IMR-90 (cell line): Measurements from ENCODE around the gene ASB4. TPM values are rescaled to one million over a fixed set of nuclear protein-coding genes. Genes with fewer than 3 reads are reported as not detected.

ENCODE experiments used
- ATAC-seq: fragments of 200-7000 bp; cut with Tn5 transposase; 2 replicates; pipeline ENCODE4 v1.9.1; 2020; ENCODE audit warnings: low read depth, mild to moderate bottlenecking, moderate library complexity
- BruUV-seq: library from RNA; stranded (reverse); fragments of 400-500 nt; replicated peaks from 2 replicates; lab custom pipeline; 2021; lab: Mats Ljungman, UMichigan
- CTCF ChIA-PET: fragments of 300-600 bp; formaldehyde crosslinking; extraction: SDS; loops from one replicate; lab custom pipeline; 2021; ENCODE audit warnings: antibody characterized with exemption; lab: Yijun Ruan, JAX
- POLR2A ChIA-PET: fragments of 300-600 bp; sonication (Branson Sonifier 250); formaldehyde crosslinking; loops from one replicate; lab custom pipeline; 2022; ENCODE audit warnings: antibody characterized with exemption; ENCODE audit not compliant: unreplicated experiment; lab: Charles Lee
- DNase-seq: peaks from one replicate; pipeline ENCODE4 v3.0.0; 2013
- H2AFZ ChIP-seq: replicated peaks from 2 replicates; pipeline ENCODE3; 2013; ENCODE audit warnings: low read length, mild to moderate bottlenecking; ENCODE audit not compliant: poor library complexity
- H2AK5ac ChIP-seq: 2 replicates; pipeline ENCODE4 v1.6.1; 2013; ENCODE audit warnings: low read depth, low read length, inconsistent platforms
- H2AK9ac ChIP-seq: replicated peaks from 2 replicates; pipeline ENCODE3; 2013; ENCODE audit warnings: mild to moderate bottlenecking, low read depth, low read length, moderate library complexity; ENCODE audit not compliant: poor library complexity
- H2BK120ac ChIP-seq: 2 replicates; pipeline ENCODE4 v1.6.1; 2013; ENCODE audit warnings: low read depth, low read length, inconsistent platforms
- H2BK15ac ChIP-seq: 3 replicates; pipeline ENCODE4 v1.6.1; 2013; ENCODE audit warnings: low read depth, low read length, inconsistent platforms
- H2BK20ac ChIP-seq: 2 replicates; pipeline ENCODE4 v1.6.1; 2013; ENCODE audit warnings: low read depth, mild to moderate bottlenecking, inconsistent platforms, low read length, moderate library complexity
- H2BK5ac ChIP-seq: 2 replicates; pipeline ENCODE4 v1.6.1; 2013; ENCODE audit warnings: mild to moderate bottlenecking, low read depth, low read length, inconsistent platforms; ENCODE audit not compliant: poor library complexity, severe bottlenecking
- H3K14ac ChIP-seq: replicated peaks from 2 replicates; pipeline ENCODE4 v1.6.1; 2013; ENCODE audit warnings: low read depth, low read length, inconsistent platforms
- H3K18ac ChIP-seq: 2 replicates; pipeline ENCODE4 v1.6.1; 2013; ENCODE audit warnings: low read depth, low read length, control low read depth
- H3K23ac ChIP-seq: 2 replicates; pipeline ENCODE4 v1.6.1; 2013; ENCODE audit warnings: low read depth, low read length, inconsistent platforms
- H3K27ac ChIP-seq: 2 replicates; pipeline ENCODE4 v1.5.1; 2013; ENCODE audit warnings: mild to moderate bottlenecking, control low read depth, low read length; ENCODE audit not compliant: insufficient read depth
- H3K27me3 ChIP-seq: 2 replicates; pipeline ENCODE4 v1.6.1; 2013; ENCODE audit warnings: low read length; ENCODE audit not compliant: control insufficient read depth, insufficient read depth
- H3K36me3 ChIP-seq: 2 replicates; pipeline ENCODE4 v1.6.1; 2013; ENCODE audit warnings: low read length, mixed read lengths; ENCODE audit not compliant: control insufficient read depth, insufficient read depth
- H3K4ac ChIP-seq: 2 replicates; pipeline ENCODE4 v1.6.1; 2013; ENCODE audit warnings: low read depth, low read length, inconsistent platforms
- H3K4me1 ChIP-seq: 2 replicates; pipeline ENCODE4 v1.6.1; 2013; ENCODE audit warnings: low read length, mixed read lengths; ENCODE audit not compliant: control insufficient read depth, insufficient read depth
- H3K4me2 ChIP-seq: 2 replicates; pipeline ENCODE4 v1.6.1; 2013; ENCODE audit warnings: low read depth, mild to moderate bottlenecking, control low read depth, low read length, moderate library complexity
- H3K4me3 ChIP-seq: 2 replicates; pipeline ENCODE4 v1.5.1; 2013; ENCODE audit warnings: low read depth, mild to moderate bottlenecking, control low read depth, low read length, moderate library complexity; ENCODE audit not compliant: insufficient read depth
- H3K56ac ChIP-seq: 2 replicates; pipeline ENCODE4 v1.6.1; 2013; ENCODE audit warnings: low read length, inconsistent platforms; ENCODE audit not compliant: insufficient read depth; ENCODE audit errors: extremely low read depth
- H3K79me1 ChIP-seq, 2 experiments: 2 replicates each; pipeline ENCODE4 v1.6.1; 2013; ENCODE audit warnings: low read length in 2 of 2, inconsistent platforms in 1 of 2, low read depth in 1 of 2
- H3K9ac ChIP-seq: 2 replicates; pipeline ENCODE4 v1.6.1; 2013; ENCODE audit warnings: low read depth, low read length, control low read depth
- H3K9me1 ChIP-seq: 2 replicates; pipeline ENCODE4 v1.6.1; 2013; ENCODE audit warnings: low read length, inconsistent platforms; ENCODE audit not compliant: insufficient read depth
- H3K9me3 ChIP-seq: 2 replicates; pipeline ENCODE4 v1.6.1; 2013; ENCODE audit warnings: low read length; ENCODE audit not compliant: control insufficient read depth, insufficient read depth
- H4K20me1 ChIP-seq: 2 replicates; pipeline ENCODE4 v1.6.1; 2013; ENCODE audit warnings: low read length, inconsistent platforms; ENCODE audit not compliant: insufficient read depth
- H4K5ac ChIP-seq: 2 replicates; pipeline ENCODE4 v1.6.1; 2013; ENCODE audit warnings: mild to moderate bottlenecking, low read depth, low read length, control low read depth
- H4K8ac ChIP-seq, 2 experiments: 2 replicates each; pipeline ENCODE4 v1.6.1; 2013; ENCODE audit warnings: low read depth in 2 of 2, low read length in 2 of 2, control low read depth in 1 of 2, inconsistent platforms in 1 of 2
- H4K91ac ChIP-seq: 2 replicates; pipeline ENCODE4 v1.6.1; 2013; ENCODE audit warnings: low read depth, low read length, inconsistent platforms; ENCODE audit not compliant: insufficient read depth
- BHLHE40 ChIP-seq: fragments of 150-350 bp; IDR thresholded peaks from 2 replicates; pipeline ENCODE4 v1.6.1; 2016; ENCODE audit warnings: mild to moderate bottlenecking, low read depth, low read length
- CEBPB ChIP-seq: IDR thresholded peaks from 2 replicates; pipeline ENCODE4 v1.6.1; 2012; ENCODE audit warnings: low read depth, low read length, improper control_type of control experiment
- CHD1 ChIP-seq: IDR thresholded peaks from 2 replicates; pipeline ENCODE4 v1.6.1; 2012; ENCODE audit warnings: low read depth, low read length, improper control_type of control experiment
- CTCF ChIP-seq: conservative IDR thresholded peaks from 2 replicates; pipeline ENCODE4 v1.5.1; 2012; ENCODE audit warnings: mild to moderate bottlenecking, low read depth, low read length, improper control_type of control experiment
- ELK1 ChIP-seq: fragments of 150-350 bp; IDR thresholded peaks from 2 replicates; pipeline ENCODE4 v1.6.1; 2016; ENCODE audit warnings: low read depth, mild to moderate bottlenecking, low read length, moderate library complexity, borderline replicate concordance
- FOS ChIP-seq: fragments of 150-350 bp; IDR thresholded peaks from 2 replicates; pipeline ENCODE4 v1.6.1; 2016; ENCODE audit warnings: low read depth, low read length
- MAZ ChIP-seq: IDR thresholded peaks from 2 replicates; pipeline ENCODE4 v1.6.1; 2012; ENCODE audit warnings: low read depth, mild to moderate bottlenecking, low read length, improper control_type of control experiment, moderate library complexity, borderline replicate concordance
- MXI1 ChIP-seq: IDR thresholded peaks from 2 replicates; pipeline ENCODE4 v1.6.1; 2012; ENCODE audit warnings: low read depth, mild to moderate bottlenecking, low read length, moderate library complexity, borderline replicate concordance
- NFE2L2 ChIP-seq: fragments of 150-350 bp; IDR thresholded peaks from 2 replicates; pipeline ENCODE4 v1.6.1; 2016; ENCODE audit warnings: low read depth, mild to moderate bottlenecking, low read length
- POLR2A ChIP-seq: IDR thresholded peaks from 2 replicates; pipeline ENCODE4 v1.6.1; 2012; ENCODE audit warnings: mild to moderate bottlenecking, low read depth, low read length
- RAD21 ChIP-seq: IDR thresholded peaks from 2 replicates; pipeline ENCODE4 v1.6.1; 2012; ENCODE audit warnings: low read length, improper control_type of control experiment
- RCOR1 ChIP-seq: IDR thresholded peaks from 2 replicates; pipeline ENCODE4 v1.6.1; 2012; ENCODE audit warnings: mild to moderate bottlenecking, low read length, improper control_type of control experiment; ENCODE audit not compliant: insufficient replicate concordance
- RFX5 ChIP-seq: IDR thresholded peaks from 2 replicates; pipeline ENCODE4 v1.8.0; 2012; ENCODE audit warnings: low read depth, mild to moderate bottlenecking, low read length, moderate library complexity
- SMC3 ChIP-seq: fragments of 150-350 bp; IDR thresholded peaks from 2 replicates; pipeline ENCODE4 v1.6.1; 2016; ENCODE audit warnings: low read depth, mild to moderate bottlenecking, antibody characterized with exemption, low read length, moderate library complexity
- USF2 ChIP-seq: fragments of 150-350 bp; IDR thresholded peaks from 2 replicates; pipeline ENCODE4 v1.6.1; 2017; ENCODE audit warnings: mild to moderate bottlenecking, antibody characterized with exemption, low read length, low read depth
- WGBS, 2 experiments: methylation state at CpG; one replicate each; pipeline versions ENCODE4 v1.1.5 to v1.1.7; 2013; ENCODE audit warnings: missing lambda C conversion rate in 2 of 2; ENCODE audit not compliant: insufficient read length in 1 of 2; ENCODE audit errors: extremely low coverage in 2 of 2; 5-methylcytosine and 5-hydroxymethylcytosine counted together
- dilution Hi-C: fragments of 300-500 bp; cut with HindIII; formaldehyde crosslinking; loops from one replicate; pipeline ENCODE4 v1.14.3; 2018; ENCODE audit warnings: low sequenced_read_pairs; ENCODE audit not compliant: unreplicated experiment
- in situ Hi-C: fragments of 300-500 bp; cut with MboI; formaldehyde crosslinking; loops from 3 replicates; pipeline ENCODE4 v1.14.3; 2019; ENCODE audit warnings: low sequenced_read_pairs, inconsistent platforms, mixed read lengths
- intact Hi-C: fragments of 100-400 bp; cut with micrococcal nuclease; formaldehyde crosslinking; loops from 2 replicates; pipeline ENCODE4 v1.10.0; 2022
- polyA plus RNA-seq, 3 experiments: library from polyadenylated mRNA; depleted of rRNA; stranded (reverse); fragments of >200 nt; gene quantifications; 2 replicates each; pipeline ENCODE4 v1.2.3, GENCODE V29; 2012; ENCODE audit warnings: low replicate concordance in 1 of 3
- total RNA-seq: library from RNA; depleted of rRNA; stranded (reverse); fragments of >200 nt; gene quantifications from 2 replicates; pipeline ENCODE4 v1.2.3, GENCODE V29; 2012

The ASB4 gene
- total and polyA plus RNA-seq, 2 of the 4 experiments (the other 2 are of a cell fraction): not detected

GRCh38 chr7:95441042-95441823 is 44.5 kb upstream of the ASB4 start:
- H4K20me1 ChIP-seq: no peaks in the 10 kb centered on the region
- no peaks in the 10 kb centered on the region for H3K9me3 ChIP-seq
- ChIA-PET CTCF (interaction anchor here (0.6 kb wide), 1 partner anchor 38 kb away, joined by 3 read pairs; no protein-coding TSS in a partner anchor), POLR2A (no interaction called here)
- no peak overlapping the region for H2BK5ac ChIP-seq
- H2AFZ ChIP-seq: no peak overlapping the region
- H3K4me1 ChIP-seq: no peaks in the 10 kb centered on the region
- H4K8ac ChIP-seq: no peak overlapping the region
- H4K91ac ChIP-seq: no peak overlapping the region
- DNase-seq (no peak), ATAC-seq (no peak)
- 100% methylated on average over 2 of the region's 7 CpGs; no CpG with 5 or more reads in 1 of the 2 experiments for WGBS, 2 experiments
- no peak overlapping the region for H2AK9ac ChIP-seq
- no peaks in the 10 kb centered on the region for H3K79me1 ChIP-seq
- no peak overlapping the region for H3K23ac ChIP-seq
- H3K18ac ChIP-seq: no peak overlapping the region
- BruUV-seq: no TSS peak
- H3K9ac ChIP-seq: no peak overlapping the region
- no peak overlapping the region for H3K4me2 ChIP-seq
- no peak overlapping the region for H2BK15ac ChIP-seq
- H2BK20ac ChIP-seq: no peak overlapping the region
- intact Hi-C loops: no loop called here
- no peak overlapping the region for H4K5ac ChIP-seq
- H2AK5ac ChIP-seq: no peak overlapping the region
- H3K56ac ChIP-seq: no peak overlapping the region
- no peak overlapping the region for H3K4ac ChIP-seq
- H3K27me3 ChIP-seq: no peaks in the 10 kb centered on the region
- no peak overlapping the region for H3K4me3 ChIP-seq
- dilution Hi-C loops: no loop called here
- no peaks in the 10 kb centered on the region for H3K9me1 ChIP-seq
- in situ Hi-C loops: no loop called here
- no peak overlapping the region for H3K14ac ChIP-seq
- no peak overlapping the region for H3K27ac ChIP-seq
- no peak overlapping the region for H2BK120ac ChIP-seq
- H3K36me3 ChIP-seq: no peaks in the 10 kb centered on the region
- TF ChIP-seq CEBPB (no peak), RAD21 (no peak), CHD1 (no peak), MAZ (no peak), SMC3 (no peak), RCOR1 (no peak), RFX5 (no peak), CTCF (no peak), NFE2L2 (no peak), MXI1 (no peak), USF2 (no peak), POLR2A (no peak), BHLHE40 (no peak), FOS (no peak), ELK1 (no peak)
